Stimulated activated CD8-positive, alpha-beta memory T cell treated with anti-CD3 and anti-CD28 coated beads, Interleukin-2, amount 100 ng/mL, for 1 hour (primary cell): Measurements from ENCODE around the gene EXOC6B.

Experiments
- DNase-seq, 2 donors: peaks; one replicate each; pipeline ENCODE4 v3.0.0-alpha.2; 2020; ENCODE audit warnings: low read depth in 2 of 2

The EXOC6B gene

GRCh38 chr2:72275084-72275483 is 550.7 kb downstream of the EXOC6B start:
- no peak for DNase-seq

GRCh38 chr2:72274380-72274797 is 551.4 kb downstream of the EXOC6B start:
- DNase-seq, result no peak

DNA sequence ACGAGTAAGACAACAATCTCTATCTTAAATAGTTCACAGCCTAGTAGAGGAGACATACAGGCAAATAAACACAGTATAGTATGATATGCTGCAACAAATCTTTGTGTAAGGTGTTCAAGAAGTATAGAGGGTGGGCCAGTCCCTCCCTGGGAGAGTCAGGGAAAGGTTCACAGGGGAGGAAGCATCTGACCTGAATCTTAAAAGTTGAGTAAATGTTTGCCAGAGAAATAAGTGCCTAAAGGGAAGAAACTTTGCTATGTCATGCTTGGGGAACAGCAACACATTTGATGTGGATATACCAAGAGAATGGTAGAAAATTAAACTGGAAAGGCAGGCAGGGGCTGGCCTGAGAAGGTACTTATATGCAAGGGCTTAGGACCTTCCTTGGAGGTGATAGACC is 552.4 kb downstream of the EXOC6B start:
- no peak for DNase-seq

DNA sequence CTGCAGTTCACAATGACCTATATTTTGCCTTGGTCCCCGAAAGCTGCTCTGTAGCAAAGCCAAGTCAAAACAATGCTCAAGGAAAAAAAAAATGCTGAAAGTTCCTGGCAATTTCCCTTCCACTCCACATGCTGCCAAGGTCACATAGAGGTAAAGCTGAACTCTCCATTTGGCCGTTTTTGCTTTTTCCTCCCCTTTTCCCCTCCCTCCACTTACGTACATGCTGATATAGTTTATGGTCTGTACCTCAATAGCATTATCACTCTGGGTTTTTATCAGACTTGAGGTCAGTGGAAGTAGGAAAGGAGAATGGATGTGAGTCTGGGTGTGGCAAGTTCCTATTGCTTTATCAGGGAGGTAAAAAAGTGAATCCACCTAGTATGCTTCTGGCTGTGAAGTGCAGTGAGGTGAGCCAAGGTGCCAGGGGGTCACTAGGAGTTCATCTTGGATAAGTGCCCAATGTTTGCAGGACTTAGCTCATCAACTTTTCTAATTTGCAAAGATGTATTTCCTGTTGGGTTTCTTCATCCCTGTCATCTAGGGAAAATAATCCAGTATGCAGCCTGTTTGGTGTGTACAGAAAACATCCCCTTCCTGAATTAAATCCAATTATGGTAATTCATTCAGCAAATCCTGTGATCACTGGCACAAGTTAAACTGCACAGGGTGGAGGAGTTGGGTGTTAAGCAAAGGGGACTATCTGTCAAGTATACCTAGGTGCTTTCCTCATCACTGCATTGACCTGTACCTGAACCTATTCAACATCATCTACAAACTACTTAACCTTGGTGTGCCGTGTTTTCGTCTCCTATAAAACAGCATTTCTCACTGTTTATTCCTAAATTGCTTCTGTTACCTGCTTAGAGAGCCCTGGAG is 553.8 kb downstream of the EXOC6B start:
- DNase-seq, result no peak

GRCh38 chr2:72271276-72271614 is 554.6 kb downstream of the EXOC6B start:
- no peak for DNase-seq

DNA sequence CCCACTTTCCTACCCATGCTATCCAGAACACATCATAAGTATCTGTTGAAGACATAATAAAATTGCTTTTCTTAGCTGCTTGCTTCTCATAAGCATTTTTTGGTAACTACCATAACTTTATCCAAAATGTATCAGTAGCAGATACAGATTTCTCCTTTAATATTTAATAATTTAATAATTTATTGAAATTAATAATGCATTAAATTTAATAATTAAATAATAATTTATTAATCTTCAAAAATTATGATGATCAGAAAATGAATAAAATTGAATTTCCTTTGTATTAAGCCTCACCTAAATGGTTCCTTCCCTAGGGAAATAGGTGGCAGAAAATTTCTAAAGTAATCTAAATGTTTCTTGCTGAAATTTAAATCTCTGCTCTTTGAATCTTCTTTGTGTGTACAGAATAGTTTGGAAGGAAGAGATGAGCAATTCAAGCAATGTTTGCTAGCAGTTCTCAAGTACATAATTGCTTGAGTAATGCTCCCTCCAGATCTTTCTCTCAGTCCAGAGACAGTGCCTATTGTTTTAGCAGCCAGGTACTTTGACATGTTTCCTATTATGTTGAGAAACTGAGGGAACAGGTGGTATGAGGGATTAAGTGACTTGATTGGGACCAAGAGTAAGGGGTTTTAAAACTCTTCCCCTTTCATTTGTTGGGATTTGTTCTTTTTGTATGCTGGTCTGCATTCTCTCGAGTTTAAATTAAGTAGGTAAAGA is 555.1 kb downstream of the EXOC6B start:
- DNase-seq, result no peak

GRCh38 chr2:72263776-72264060 is 562.1 kb downstream of the EXOC6B start:
- no peak for DNase-seq

- no peak for DNase-seq
Measured at GRCh38 chr2:72263043-72263775, 562.6 kb downstream of the EXOC6B start.

- DNase-seq, result no peak
Measured at GRCh38 chr2:72261076-72261475, 564.8 kb downstream of the EXOC6B start.

- no peak for DNase-seq
Measured at GRCh38 chr2:72255540-72255939, 570.3 kb downstream of the EXOC6B start.

DNA sequence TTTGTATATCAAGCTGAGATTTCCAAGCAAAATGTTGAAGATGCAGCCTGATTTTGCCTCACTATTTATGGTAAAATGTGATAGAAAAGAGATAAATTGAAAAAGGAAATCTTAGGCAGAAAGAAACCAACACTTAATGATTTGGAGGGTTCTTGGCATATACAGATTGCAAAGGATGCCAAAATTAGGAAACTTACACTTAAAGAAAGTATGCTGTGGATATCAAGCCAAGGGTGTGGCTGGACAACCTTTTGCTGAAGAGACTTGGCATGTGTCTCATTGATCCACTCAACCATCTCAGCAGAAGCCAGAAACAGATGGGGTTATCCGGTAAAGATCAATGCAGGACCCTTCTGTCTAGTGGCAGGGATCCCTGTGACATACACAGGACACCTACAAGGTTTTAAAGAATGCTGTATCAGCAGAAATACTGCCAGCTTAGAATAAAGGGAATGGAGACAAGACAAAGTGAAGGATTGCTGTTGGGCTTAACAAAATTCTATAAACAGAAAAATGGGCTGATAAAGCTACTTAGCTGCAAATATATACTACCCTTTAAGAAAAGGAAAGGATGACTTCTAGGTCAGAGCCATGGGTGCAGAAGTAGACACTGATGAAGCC is 570.9 kb downstream of the EXOC6B start:
- no peak for DNase-seq

DNA sequence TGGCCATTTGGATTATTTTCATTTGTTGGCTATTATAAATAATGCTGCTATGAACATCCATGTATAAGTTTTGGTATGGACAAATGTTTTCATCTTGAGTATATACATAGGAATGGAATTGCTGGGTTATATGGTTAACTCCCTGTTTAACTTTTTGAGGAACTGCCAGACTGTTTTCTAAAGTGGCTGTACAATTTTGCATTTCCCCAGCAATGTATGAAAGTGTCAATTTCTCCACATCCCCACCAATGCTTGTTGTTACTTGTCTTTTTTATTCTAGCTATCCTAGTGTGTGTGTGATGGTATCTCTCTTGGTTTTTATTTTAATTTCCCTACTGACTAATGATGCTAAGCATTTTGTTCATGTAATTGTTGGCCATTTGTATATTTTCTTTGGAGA is 587.5 kb downstream of the EXOC6B start:
- no peak for DNase-seq

DNA sequence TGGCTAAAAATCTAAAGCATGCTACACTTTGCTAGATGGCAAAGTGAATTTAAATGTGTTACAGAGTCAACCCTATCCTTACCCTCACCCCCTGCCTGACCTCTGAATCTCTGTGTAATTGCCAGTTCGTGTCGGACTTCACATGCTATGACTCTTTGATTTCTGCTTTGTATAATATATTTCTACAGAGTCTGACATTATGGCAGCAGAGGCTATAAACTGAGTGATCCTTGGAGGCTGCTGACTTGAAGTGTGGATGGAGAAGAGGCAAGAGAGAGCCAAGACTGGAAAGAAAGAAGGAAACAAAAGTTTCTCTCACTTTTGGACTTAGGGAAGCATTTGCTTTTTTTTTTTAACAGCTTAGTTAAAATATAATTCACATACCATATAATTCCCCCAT is 588.3 kb downstream of the EXOC6B start:
- DNase-seq, result no peak

DNA sequence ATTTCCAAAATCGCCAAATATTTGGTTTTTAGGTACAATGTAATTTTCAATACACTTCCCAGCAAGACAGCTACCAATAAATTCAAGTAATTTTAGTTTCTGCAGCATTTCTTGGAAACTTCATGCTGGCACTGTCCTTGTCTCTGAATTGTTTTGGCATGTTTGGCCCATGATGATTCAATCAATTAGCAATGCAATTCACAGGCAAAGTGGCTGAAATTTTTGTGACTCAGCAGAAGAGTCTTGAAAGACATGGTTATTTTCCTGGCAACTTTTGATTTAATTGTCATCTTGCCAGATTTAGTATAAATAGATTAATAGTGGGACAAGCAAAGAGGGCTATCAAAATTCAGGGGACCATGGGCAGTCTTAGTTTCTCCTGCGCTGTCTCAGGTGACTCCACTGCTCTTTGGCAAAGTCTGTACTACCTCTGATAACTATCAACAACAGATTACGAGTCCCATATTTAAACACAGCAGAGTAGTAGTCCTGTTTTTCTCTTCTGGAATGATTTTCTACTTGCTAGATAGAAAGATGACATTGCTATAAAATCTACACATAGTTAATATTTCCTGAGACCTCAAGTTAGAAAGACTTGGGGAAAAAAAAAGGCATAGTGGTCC is 589.3 kb downstream of the EXOC6B start:
- no peak for DNase-seq

DNA sequence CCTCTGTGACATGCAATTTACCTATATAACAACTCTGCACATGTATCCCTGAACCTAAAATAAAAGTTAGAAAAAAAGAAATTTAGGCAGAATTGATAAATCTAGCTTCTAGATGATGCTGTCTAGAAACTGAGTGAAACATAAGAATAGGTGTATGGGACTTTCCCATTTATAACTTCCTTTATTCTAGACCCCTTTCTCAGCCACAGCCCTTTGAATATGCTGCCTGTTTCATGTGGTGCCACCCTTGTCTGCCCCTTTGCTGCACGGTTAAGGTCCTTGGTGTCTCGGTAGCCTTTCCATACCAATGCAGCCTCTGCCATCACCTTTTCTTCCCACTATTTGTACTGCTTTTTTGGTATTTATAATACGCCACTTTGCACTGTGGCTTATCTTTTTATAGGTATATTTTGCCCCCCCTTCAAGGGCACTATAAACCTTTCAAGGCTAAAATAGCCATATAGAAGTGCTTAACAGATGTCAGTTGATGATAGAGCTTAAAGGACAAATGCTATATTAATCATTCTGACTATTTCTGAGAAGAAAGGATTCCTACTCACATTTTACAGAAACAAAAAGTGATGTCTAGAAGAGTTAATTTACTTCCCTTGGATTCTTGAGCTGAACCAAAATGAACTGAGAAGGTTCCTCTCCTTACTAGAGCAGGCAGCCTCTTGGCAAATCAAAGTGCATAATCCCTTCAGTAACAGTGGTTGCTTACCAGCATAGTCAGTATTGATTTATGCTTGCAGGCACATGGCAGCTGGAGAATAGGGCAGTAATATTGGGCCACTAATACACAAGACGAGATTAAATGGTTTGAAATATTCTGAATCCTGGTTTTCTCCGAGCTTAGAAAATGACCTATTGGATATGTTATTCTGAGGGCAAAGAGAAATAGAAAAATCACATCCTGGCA is 590.1 kb downstream of the EXOC6B start:
- no peak for DNase-seq

GRCh38 chr2:72233211-72233610 is 592.6 kb downstream of the EXOC6B start:
- DNase-seq, result no peak

- DNase-seq, result no peak
Measured at GRCh38 chr2:72222829-72223564, 602.8 kb downstream of the EXOC6B start.

GRCh38 chr2:72220170-72220569 is 605.7 kb downstream of the EXOC6B start:
- no peak for DNase-seq

- no peak for DNase-seq
Measured at GRCh38 chr2:72214429-72215143, 611.2 kb downstream of the EXOC6B start.

- DNase-seq, result no peak
Measured at GRCh38 chr2:72212486-72212855, 613.4 kb downstream of the EXOC6B start.
